Neural progenitor cell (in vitro differentiated cells): ENCODE data around the gene PRDM16.

Source experiments
- EZH2phosphoT487 ChIP-seq: fragments of 200-600 bp; sonication (generic); IDR thresholded peaks from 2 replicates; pipeline ENCODE4 v1.6.1; 2017; ENCODE audit warnings: antibody characterized with exemption
- TF ChIP-seq, protein P1 (sequence below): fragments of 200-600 bp; sonication (generic); IDR thresholded peaks from 2 replicates; pipeline ENCODE4 v1.5.1; 2017; ENCODE audit warnings: antibody characterized with exemption, mild to moderate bottlenecking

DNA sequence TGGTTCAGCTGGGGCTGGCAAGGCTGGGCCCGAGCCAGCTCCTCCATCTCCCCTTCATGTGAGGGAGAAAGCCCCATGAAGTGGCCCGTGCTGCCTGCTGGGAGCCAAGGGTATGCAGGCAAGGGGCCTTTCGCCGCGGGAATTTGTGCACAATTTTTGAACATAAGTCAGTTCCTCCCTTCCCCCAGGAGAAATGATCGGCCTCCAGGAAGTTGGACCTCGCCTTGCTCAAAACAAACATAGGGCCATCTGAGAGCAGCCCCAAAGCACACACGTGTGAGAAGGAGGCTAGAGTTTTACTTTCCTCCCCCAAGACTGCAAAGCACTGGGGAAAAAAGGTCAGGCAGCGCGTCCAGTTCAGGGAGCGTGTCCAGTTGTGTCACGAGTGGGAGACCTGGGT is 64.7 kb downstream of the PRDM16 start:
- TF ChIP-seq, protein P1, sequence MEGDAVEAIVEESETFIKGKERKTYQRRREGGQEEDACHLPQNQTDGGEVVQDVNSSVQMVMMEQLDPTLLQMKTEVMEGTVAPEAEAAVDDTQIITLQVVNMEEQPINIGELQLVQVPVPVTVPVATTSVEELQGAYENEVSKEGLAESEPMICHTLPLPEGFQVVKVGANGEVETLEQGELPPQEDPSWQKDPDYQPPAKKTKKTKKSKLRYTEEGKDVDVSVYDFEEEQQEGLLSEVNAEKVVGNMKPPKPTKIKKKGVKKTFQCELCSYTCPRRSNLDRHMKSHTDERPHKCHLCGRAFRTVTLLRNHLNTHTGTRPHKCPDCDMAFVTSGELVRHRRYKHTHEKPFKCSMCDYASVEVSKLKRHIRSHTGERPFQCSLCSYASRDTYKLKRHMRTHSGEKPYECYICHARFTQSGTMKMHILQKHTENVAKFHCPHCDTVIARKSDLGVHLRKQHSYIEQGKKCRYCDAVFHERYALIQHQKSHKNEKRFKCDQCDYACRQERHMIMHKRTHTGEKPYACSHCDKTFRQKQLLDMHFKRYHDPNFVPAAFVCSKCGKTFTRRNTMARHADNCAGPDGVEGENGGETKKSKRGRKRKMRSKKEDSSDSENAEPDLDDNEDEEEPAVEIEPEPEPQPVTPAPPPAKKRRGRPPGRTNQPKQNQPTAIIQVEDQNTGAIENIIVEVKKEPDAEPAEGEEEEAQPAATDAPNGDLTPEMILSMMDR, result no peak
- TF ChIP-seq EZH2phosphoT487, result no peak
